DND-41 (cell line): ENCODE measurements around the gene BTK.

Experiments
- CTCF ChIP-seq: IDR thresholded peaks from 2 replicates; pipeline ENCODE4 v1.5.1; 2012; ENCODE audit warnings: borderline replicate concordance, low read length, moderate library complexity, mild to moderate bottlenecking; ENCODE audit not compliant: poor library complexity, severe bottlenecking; ENCODE audit errors: extremely low read depth
- EZH2 ChIP-seq: IDR thresholded peaks from 3 replicates; pipeline ENCODE4 v1.6.1; 2012; ENCODE audit warnings: borderline replicate concordance, low read depth, mild to moderate bottlenecking, moderate library complexity, low read length, inconsistent platforms; ENCODE audit not compliant: severe bottlenecking

GRCh38 chrX:101337776-101338271 lies 48.2 kb downstream of the BTK start:
- TF ChIP-seq CTCF = no peak
- no peak for TF ChIP-seq EZH2
